NCI-H526 (cell line): Measurements from ENCODE around the gene NDST3.

ENCODE experiments used
- DNase-seq, 2 experiments: peaks; one replicate each; lab custom pipeline; 2025; lab: John Stamatoyannopoulos, UW

The NDST3 gene

DNA sequence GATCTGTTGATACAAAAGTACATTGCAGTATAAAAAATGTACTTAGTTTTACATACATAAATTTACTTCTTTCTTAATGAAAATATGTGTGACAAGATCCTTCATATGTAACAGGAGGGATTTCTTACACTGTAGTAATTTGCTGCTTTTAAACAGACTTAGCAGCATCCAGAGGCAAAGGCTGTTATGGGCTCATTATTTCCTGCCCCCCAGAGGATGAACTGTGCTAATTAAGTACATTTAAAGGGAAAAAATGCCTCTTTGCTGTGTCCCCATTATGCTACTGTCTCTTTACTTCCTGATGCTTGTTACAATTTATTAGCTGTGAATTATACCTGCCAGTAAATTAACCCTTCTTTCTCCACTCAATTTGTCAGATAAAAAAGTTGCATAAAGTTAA is 47.1 kb downstream of the NDST3 start:
- DNase-seq, result no peak

DNA sequence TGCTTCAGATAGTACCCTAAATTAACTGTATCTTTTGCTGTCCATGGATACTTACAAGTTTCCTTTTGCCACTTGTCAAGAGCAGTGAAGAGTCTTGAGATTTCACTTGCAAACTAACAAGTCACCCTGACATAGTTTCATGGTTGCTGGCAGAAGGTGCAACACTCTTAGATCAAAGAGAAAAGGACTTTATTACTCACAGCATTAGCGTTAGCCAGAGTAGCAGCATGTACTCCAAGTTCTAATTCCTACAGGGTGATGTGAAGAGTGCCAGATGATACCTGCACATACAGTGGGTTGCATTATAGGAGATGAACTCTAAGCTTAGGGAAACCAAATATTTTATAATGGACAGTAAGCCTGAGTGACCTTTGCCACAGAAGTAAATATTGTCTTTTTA is 47.9 kb downstream of the NDST3 start:
- no peak for DNase-seq

DNA sequence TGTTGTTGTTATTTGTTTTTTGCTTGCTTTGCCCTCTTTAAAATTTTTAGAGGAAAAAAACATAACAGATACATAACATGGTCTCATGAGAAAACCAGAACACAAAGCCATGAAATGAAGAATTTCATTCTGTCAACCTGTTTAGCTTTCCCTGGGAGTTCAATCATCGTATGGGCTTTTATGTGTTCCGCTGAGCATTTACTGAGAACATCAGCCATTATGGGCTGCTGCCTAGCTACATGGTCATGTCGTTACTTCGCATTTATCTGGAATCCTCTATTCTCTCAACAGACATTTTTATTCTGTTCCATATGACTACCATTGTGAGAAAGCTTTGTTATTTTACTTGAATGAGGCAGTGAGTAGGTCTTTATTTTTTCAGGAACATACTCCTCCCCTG is 51.4 kb downstream of the NDST3 start:
- no peak for DNase-seq

DNA sequence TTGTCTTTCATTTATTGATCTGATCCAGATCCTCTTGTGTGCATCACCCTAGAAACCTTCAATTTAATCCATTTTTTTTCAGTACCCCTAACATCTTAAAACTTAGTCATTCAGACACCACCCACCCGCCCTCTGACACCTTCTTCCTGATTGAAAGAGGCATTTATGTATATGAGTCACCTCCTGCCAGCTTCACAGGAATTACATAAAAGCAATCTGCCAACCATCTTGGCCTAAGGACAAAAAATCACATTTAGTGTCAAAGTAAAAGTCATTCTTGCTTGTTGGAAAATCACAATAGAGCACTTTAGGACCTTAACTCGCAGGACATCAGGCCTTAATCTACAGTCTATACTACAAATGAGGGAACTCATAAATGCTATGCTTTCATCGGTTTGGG is 52.1 kb downstream of the NDST3 start:
- DNase-seq, result no peak

DNA sequence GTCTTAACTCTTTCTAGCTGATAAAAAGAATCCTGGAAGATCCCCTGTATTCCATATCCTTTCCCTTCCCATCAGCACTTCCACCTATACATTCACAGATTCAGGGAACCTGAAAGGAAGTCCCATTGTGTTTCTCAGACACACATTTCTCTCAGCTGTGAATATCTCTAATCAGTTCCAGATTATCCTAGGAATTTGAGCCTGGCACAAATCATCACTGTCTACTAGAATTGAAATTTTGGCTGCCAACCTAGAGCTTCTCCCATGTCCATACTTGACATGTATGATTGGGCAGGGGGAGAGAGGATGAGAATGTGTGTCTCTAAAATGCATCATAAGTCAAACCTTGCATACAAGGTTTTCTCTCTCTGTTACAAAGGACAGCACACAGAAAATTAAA is 53.1 kb downstream of the NDST3 start:
- DNase-seq, result no peak

DNA sequence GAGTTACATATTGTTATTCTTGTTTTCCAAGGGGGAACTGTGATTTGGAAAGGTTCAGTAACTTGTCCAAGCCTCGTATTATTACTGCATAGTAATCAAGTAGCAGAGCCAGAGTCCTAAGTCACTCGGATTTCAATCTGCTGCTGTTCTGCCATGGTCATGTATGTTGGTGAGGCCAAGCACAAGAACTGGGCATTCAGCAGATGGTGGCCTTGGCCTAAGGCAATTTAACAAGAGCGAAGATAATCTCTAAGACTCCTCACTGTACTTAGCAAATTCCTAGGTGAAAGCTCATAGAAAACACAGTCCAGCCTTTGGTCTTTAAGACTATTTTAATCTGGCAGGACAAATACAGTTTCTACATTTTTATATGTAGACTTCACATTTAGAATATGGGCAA is 64.8 kb downstream of the NDST3 start:
- DNase-seq, result no peak

DNA sequence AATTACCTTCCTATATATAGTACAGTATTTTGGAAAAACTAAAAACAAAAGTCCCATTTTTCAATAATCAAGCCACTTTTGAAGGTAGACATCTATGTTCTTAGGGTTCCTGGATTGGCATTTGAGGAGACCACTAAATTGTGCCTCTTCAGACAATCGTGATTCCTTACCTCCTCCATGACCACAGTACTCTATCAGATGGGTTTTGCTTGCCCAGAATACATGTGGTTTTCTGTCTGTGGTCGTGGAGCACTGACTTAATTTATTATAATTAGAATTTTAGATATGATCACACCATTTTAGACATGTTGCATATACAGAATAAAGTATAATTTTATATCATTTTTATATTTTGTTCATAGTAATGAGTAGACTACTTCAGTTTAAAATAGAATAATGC is 67.9 kb downstream of the NDST3 start:
- DNase-seq, result no peak

DNA sequence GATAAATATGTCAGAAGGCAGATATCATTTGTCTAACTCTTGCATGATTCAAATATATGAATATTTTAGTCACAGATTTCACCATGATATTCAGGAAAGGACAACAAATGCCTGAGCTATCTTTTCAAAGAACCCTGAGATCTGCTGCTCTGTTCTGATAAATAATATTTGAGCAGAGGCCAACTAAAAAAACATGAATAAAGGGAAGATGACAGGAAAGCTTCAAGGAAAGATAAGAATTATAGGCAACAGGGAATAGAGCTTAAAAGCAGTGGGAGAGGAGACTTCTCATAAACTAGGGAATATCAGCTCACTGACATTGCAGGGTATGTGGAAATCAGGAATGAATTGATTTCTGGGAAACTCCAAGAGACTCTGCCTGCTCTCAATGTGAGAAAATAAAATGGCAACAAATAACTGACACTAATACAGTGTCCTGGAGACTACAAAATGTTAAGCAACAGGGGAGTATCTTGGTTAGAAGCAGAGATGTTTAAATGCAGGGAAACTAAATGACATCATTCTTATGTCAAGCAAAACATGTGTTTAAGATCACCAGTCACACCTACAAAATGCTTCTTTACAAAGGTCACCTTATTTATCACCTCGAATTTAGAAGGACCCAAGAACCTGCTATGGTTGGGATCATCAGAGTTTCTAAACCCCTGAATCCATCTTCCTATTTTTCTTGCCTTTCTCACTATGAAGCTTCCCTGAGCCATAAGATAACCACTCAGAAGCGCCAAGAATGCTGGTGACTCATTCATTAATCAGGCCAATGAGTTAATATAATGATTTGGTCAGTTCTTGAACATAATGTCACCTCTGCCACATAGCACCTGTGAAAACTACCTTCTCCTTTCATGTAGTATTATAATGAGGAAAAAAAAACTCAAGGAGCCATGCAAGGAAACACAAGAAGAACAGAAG is 78.1 kb downstream of the NDST3 start:
- DNase-seq, result no peak

DNA sequence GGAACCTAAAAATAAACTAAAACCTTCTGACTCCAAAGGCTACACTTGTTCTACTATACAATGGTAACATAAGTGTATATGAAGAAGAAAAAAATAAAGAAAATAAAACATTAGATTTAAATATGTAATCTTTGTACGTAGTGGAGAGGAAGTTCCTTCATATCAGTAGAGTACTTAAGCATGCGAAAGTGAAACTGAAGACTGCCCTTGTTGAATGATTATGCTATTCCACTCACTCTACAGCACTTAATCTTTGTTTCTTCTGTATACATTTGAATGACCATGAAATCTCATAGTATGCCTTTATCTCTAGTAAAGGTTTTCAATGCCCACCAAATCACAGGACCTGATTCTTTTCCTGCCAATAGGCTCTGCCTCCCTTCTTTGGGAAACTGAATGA is 78.9 kb downstream of the NDST3 start:
- no peak for DNase-seq

DNA sequence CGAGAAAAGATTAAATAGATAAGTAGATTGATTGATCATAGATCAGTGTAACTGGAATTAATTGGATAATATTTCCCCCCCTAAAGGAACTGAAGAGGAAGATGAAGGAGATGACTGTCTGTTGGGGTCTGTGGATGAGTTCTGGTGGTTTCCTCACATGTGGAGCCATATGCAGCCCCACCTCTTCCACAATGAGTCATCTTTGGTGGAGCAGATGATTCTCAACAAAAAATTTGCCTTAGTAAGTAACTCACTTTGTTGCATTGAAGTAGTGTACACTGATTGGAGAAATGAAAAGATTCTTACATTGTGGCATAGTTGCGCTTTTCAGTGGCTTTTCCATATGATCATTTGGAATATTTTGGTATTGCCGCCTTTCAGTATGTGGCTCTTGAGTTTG is 80.4 kb downstream of the NDST3 start:
- DNase-seq, result no peak

DNA sequence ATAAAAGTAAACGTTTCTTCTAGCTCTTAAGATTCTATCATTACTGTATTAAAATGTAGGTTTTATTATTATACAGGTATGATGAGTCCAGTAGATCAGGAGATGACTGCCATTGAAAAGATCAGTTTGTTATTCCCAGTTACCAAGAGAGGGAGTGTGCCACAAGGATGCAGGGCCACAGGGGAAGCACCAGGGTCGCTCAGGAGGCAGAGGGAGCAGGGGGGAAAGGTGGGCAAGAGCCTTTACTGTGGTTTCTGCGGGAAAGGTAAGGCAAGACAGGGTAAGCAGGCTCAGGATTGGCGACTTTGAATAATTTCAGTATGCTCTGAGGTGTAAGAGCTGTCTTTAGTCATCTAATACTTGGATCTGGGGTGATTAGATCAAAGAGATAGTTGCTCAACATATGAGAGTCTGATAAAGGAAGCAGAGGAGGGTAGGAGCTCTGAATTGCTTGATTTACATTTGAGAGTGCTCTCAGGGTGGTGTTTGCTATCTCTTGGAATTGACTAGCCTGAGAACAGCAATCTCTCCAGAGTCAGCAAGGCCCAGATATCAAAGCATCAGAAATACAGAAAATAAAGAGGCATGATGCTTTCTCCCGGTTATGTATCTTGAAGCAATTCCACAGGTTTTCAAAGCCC is 86.0 kb downstream of the NDST3 start:
- DNase-seq, result no peak

DNA sequence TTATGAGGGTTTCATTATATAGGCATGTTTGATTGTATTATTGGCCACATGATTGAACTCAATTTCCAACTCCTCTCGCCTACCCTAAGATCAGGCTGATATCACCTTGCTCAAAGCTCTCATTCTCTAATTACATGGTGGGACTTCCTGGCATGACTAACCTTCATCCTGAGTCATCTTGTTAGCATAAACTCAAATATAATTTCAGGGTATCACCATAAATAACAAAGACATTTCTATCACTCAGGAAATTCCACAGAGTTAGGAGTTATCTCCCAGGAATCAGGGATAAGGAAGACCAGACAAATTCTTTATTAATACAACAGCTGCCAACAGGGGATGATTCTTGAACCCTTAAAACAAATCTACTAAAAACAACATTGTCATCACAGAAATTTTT is 90.7 kb downstream of the NDST3 start:
- DNase-seq, result no peak

DNA sequence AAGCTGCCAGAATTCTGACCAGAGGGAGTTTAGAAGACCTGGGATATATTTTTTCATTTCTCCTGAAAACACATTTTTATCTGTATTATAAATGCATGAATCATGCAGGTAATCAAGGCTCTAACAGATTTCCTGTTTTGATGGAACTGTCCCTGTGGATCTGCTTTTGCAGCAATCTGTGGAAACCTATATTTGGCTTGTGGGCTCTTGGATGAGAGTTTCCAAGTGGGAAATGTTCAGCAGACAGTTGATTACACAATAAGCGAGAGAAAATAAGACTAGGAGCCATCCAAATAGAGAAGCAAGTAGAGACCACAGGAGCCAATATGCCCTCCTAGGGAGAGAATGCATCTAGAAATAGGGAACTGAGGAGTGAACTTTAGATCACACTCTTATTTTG is 105.0 kb downstream of the NDST3 start:
- DNase-seq, result no peak

DNA sequence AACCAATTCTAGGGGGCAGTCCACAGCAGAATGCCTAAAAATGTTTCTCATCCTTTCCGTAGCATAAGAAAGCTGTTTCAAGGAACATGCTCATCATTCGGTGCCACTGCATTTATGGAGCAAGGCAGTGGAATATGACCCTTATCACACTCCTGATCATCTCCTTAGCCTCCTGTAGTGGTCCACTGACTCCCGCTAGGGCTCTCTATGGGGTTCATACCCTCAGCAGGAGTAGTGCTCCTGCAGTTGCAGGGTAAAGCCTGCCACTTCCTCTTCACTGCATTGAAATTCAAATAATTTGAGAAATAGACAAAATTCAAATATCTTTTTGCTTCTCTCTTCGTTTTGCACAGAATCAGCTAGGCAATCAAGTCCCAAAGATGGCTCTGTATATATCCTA is 107.0 kb downstream of the NDST3 start:
- no peak for DNase-seq

DNA sequence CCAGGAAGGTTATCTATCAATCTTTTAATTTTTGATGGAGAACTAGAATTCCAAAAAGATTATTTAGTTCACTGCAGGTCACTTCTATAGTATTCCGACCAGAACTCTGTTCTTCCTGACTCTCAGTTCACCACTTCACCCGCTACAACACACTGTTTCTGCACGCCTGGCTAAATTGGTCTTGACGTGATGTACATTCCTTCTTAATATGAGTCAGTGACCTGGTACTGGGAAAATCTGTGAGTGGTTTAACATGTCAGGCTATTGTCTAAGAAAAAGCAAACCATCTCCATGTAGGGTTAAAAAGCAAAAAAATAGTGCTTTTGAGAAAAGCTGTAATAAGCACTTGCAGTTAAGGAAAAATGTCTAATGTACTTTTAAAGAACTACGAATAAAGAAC is 120.4 kb downstream of the NDST3 start:
- DNase-seq, result no peak

DNA sequence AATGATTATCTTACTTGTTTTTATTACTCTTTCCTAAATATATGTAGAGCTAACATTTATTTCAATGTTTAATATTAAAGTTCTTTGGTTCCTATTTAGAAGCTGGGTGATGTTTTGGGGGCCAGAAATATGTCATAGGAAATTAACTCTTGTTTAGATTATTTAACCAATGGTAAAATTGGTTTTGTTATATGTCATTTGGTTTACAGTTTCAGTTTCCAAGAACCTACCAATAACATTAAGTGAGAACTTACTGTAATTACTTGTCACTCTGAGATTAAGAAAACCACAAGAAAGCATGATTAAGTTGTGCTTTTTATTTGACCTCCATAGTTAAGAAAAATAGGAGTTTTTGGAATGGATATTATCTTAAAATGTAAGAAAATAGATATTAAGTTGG is 121.2 kb downstream of the NDST3 start:
- DNase-seq, result no peak

DNA sequence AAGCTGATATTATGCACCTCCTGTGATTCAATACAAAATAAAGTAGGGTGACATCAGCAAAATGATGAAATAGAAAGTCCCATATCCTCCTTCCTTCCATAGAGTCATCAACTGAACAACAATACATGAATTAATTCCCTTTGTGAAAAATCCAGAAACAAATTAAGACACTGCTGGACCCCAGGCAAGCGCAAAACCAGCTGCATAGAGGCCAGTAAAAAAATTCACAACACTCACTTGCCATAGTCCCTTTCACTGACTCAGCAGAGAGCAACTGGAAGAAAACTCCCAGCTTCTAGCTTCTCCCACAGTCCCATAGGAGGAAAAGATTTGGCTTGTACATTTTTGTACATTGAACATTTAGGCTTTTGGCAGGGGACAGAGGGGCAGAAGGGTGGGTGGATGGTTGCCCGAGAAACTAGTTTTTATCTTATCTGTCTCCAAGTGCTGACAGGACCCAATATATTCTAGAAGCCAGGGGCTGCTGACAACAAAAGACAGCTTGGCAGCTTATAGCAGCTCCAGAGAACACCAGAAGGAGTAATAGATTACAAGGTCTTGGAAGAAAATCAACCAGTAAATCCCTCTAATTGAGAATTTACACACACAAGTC is 124.6 kb downstream of the NDST3 start:
- DNase-seq, result no peak

DNA sequence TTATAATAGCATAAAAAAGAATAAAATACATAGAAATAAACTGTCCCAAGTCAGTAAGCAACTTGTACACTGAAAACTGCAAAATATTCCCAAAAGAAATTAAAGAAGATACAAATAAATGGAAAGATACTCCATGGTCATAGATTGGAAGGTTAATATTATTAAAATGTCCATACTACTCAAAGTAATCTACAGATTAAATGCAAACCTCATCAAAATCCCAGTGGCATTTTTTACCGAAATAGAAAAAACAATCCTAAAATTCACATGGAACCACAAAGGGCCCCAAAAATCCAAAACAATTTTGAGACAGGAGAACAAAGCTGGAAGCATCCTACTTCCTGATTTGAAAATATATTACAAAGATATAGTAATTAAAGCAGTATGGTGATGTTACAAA is 133.0 kb downstream of the NDST3 start:
- DNase-seq, result no peak

DNA sequence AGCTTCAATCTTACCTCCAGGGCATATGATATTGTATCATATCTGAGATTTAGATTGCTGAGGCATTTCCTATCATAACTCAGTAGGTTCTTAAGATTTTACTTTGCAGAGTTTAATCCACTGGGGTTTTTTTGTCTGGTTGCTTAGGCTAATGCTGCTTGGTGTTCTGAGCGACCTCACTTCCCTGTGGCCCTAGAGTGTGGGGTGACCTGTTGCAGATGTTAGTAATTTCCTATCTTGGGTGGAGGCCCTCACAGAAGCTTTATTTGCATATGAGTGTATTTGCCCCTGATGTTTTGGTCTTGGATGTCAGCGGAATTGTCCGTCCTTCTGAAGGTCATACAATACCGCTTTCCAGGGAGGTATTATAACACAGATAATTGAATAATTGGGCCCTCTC is 137.1 kb downstream of the NDST3 start:
- no peak for DNase-seq

DNA sequence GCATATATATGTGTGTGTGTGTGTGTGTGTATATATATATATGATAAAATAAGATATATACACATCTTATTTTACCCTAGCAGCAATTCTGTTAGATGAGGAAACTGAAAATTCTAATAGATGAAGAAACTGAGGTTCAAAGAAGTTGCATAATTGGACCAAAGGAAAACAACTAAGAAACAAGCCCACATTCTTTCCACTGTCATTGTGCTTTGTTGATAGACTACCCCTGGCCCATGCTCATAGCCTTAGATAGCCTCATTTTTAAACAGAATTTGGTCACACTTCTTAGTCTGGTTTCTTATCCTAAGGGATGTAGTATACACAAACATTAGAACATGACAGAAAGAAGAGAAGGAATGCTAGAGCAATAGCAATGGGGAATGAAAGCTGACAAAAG is 138.8 kb downstream of the NDST3 start:
- no peak for DNase-seq

DNA sequence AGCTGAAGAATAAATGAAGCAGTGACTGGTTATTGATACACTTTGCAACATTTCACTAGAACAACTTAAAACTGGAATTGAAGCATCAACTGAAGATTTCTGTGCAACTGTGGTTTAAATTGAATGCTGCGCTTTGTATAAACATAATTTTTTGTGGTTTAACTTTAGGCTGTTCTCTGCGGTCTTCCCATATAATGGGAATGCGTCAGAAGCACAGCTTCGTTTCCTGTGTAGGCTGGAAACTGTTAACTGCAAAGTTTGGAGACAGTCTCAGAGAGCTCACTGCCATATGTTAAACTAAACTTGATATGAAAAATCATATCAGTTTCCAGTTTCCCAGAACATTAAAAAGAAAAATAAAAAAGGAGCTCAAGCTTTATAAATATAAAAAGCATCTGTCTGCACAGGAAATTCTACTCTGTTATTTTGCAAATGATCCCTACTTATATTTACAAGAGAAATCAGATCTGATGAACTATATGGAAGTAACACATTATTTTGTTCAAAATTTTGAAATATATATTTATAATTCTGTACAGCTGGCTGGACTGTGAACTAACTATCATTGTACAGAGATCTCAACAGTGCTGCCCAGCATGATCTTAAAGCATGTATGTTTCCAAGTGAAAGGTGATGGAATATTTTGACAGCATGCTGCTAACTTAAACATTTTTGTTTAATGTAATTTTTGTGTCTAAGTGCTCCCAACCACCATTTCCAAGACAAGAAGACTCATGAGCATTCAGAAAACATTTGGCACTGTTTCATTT is 139.9 kb downstream of the NDST3 start:
- DNase-seq, result no peak

DNA sequence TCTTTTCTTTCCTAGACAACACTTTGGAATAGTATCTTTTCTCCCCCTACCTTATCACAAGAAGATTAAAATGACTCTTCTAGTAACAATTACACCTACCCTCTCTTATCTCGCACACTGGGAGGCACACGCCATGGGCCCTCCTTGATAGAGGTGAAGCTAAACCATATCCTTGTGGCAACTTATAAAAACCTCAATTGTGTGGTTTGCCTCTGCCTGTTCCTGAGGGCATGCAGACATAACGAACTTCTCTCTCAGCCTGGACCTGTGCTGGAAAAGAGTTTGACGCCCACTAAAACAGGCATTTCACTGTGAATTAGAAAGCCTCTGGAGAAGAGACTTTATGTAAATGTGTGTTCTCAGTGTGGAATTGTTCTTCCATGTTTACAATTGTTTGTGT is 141.2 kb downstream of the NDST3 start:
- no peak for DNase-seq

DNA sequence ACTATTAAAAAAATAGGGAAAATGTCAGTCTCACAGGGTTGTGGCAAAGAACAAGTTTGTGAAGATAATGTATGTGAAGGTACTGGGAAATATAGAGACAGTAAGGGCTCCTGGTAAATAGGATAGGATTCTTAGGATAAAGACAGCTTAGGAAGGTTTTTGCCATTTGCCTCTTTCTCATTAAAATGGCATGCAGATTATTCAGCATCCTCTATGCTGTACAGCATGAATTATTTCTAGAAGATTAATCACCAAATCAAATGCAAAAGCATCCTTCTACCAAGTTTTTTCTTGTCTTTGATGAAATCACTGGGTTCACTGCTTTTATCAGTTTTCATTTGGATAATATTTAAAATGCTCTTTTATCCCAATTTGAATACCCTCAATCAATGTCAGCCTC is 142.8 kb downstream of the NDST3 start:
- no peak for DNase-seq
